GM19239 (cell line): ENCODE results near the gene ACYP1.

Source experiments
- DNase-seq: peaks from one replicate; pipeline ENCODE4 v3.0.0; 2011; ENCODE audit warnings: low spot score; ENCODE audit not compliant: insufficient read length
- FAIRE-seq: peaks from 2 replicates; lab custom pipeline; 2011; peaks lifted over from hg19 to GRCh38; lab: Jason Lieb, UNC

ACYP1 gene

GRCh38 chr14:75063491-75064204 lies at the start of gene ACYP1:
TSS of gene ACYP1 (minus strand) at chr14:75064024. CDS start at chr14:75063553, 471 bp downstream.
- DNase-seq (peak; percentile 74), FAIRE-seq (peak; percentile 83)

- no peak for DNase-seq
- FAIRE-seq, result no peak
Measured at GRCh38 chr14:75109877-75110276, 46.1 kb upstream of the ACYP1 start.

GRCh38 chr14:75107186-75107585 lies 43.4 kb upstream of the ACYP1 start:
- DNase-seq (no peak), FAIRE-seq (no peak)

DNA sequence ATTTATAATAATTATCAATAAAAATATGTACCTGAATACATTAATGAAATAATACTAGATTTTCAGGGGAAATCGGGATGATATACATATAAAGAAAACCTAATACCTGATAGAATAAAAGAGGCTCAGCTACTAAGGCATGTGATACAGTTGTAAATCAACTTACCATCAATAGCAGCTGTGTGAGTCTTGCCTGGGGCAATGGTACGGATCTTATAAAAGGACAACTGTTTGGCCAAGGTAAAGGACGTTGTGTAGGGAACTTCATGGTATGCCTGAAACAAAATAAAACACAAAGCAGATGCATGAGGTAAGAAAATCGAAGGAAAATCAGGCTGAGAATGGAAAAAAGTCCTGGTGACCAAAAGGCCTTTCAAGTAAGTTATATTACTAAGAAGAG lies 37.7 kb upstream of the ACYP1 start:
- FAIRE-seq, result no peak

GRCh38 chr14:75098682-75099081 lies 34.9 kb upstream of the ACYP1 start:
- DNase-seq (no peak), FAIRE-seq (no peak)

More for the DNA sequence above, 37.7 kb upstream of the ACYP1 start:
- no peak for DNase-seq

GRCh38 chr14:75098212-75098611 lies 34.4 kb upstream of the ACYP1 start:
- no peak for DNase-seq
- FAIRE-seq, result no peak

- DNase-seq, result no peak
- FAIRE-seq, result no peak
Measured at GRCh38 chr14:75096959-75097358, 33.1 kb upstream of the ACYP1 start.

GRCh38 chr14:75095690-75096089 lies 31.9 kb upstream of the ACYP1 start:
- no peak for DNase-seq
- no peak for FAIRE-seq

DNA sequence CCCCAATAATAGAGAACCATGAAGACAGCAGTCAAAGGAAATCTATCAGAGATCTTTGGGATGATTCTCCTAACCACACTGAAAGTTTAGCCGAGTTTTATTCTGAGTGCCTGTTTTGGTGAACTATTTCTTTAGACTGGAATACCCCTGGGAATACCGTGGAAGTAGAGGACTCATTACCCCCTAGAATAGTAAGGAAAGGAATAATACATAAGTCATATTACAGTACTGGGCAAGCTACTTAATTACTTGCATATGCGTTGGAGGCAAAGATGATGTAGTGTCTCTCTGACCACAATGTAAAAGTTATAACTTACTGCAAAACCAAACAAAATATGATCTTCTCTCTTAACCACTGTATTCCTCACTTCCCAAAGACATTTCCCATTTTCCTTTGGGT lies 31.1 kb upstream of the ACYP1 start:
- no peak for FAIRE-seq
- no peak for DNase-seq

DNA sequence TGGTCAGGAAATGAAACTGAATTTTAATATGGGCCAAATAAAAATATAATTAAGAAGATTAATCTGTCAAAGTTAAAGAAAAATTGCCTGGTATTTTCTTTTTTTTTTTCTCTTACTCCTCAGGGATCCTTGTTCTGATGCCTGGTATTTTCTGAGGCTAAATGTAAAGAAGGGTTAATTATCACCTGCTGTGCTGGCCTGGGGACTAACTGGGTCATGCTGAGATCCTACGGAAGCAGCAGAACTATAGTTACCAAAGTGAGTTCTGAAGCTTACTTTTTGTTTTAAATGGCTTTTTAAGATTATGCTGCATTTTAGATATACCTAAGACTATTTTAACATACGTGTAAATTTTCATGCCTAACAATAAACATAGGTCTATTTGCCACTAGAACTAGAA lies 28.9 kb upstream of the ACYP1 start:
- FAIRE-seq, result no peak

DNA sequence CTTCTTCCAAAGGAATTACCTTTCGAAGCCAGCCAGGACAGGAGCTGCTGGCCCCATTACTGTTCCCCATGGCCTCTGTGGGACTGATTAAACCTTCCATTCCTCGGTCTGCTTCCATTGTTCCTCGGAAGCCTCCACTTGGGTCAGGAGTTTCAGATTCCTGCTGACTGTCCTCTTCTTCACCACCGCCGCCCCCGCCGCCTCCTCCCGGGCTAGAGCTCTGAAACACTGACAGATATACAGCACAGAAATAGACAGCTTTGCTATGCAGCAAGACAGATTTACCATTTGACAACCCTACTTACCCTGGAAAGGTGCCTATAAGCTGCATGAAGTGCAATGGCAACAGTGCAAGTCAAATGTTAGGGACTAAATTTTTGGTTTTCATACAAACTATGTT lies 27.4 kb upstream of the ACYP1 start:
- DNase-seq, result no peak
- FAIRE-seq, result no peak

More for the DNA sequence above, 28.9 kb upstream of the ACYP1 start:
- no peak for DNase-seq

GRCh38 chr14:75090353-75090752 lies 26.5 kb upstream of the ACYP1 start:
- no peak for DNase-seq
- no peak for FAIRE-seq

DNA sequence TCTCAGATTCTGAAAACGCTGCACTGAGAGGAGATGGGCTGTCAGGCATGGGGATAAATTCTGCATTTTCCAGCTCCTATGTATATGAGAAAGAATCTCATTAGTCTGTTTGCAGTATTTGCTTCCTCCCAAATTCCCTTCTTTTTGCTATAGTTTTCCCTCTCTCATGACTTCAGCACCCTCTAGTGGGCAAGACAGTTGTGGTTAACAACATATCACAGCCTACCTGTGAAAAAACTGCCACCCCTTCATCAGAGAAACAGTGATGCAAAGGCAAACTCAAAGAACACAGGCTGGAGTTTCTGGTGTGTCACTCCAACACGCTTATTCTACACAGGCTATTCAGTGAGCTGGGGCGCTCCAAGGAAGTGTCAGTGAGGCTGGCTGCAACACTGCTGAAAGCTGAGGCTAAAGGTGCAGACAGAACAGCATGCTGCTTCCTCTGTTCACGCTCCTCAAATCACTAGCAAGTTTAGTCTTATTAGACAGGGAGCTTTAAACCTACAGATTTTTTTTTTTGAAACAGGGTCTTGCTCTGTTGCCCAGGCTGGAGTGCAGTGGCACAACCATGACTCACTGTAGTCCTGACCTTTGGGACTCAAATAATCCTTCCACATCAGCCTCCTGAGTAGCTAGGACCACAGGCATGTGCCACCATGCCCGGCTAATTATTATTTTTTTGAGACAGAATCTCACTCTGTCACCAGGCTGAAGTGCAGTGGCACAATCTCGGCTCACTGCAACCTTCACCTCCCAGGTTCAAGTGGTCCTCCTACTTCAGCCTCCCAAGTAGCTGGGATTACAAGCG lies 24.9 kb upstream of the ACYP1 start:
- peak; percentile 18 for FAIRE-seq
- DNase-seq, result peak; percentile 29

DNA sequence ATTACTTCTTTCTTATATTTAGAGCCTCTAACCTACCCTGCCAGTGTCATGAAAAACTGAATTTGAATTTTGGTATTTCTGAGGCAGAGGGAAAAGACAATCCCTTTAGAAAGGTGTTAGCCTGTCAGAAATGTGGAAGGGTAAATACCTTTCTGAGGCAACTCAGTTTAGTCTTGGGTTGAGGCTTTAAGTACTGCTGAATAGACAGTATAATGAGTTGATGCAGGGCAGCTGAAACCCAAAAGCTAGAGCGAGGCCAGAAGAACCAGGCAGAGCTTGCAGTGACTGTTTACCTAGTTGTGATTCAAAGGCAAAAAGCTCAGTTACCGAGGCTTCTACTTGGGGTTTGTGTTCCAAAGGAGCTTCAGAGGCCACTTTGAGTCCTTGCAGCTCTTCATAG lies 24.3 kb upstream of the ACYP1 start:
- DNase-seq (no peak), FAIRE-seq (no peak)

DNA sequence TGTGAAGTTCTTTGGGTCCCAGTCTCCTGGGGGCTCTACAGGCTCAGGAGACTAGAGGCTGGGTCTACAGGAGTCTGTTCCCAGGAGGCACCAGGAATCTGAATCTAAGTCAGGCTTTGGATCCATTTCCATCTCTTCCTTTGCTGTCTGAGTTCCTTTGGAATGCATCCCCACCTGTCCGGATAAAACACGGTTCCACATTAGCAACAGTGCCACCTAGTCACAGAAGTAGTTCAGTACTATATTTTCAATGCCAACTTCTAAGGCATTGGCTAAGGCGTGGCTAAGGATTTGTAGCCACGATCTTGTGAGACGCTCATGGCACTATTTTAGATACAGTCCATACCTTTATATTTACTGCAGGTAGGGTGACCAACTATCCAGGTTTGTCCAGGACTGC lies 20.7 kb upstream of the ACYP1 start:
- DNase-seq (no peak), FAIRE-seq (no peak)

DNA sequence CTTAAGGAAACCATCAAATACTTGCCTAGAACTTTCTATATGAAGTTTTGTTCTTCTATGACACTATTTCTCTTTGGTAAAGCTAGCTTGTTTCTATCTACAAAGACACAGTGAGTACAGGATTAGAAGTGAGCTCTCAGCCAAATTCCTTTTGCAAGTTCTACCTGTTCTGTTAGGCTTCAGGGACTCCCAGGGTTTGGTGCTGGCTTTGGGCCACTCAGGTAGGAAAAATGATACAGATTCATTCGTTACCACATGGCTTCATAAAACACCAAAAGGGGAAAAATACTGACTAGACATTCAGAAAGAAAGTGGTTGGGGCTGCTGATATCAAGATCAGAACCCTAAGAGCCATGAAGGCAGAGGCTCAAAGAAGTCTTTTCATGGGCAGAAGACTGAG lies 19.4 kb upstream of the ACYP1 start:
- FAIRE-seq (no peak), DNase-seq (no peak)

DNA sequence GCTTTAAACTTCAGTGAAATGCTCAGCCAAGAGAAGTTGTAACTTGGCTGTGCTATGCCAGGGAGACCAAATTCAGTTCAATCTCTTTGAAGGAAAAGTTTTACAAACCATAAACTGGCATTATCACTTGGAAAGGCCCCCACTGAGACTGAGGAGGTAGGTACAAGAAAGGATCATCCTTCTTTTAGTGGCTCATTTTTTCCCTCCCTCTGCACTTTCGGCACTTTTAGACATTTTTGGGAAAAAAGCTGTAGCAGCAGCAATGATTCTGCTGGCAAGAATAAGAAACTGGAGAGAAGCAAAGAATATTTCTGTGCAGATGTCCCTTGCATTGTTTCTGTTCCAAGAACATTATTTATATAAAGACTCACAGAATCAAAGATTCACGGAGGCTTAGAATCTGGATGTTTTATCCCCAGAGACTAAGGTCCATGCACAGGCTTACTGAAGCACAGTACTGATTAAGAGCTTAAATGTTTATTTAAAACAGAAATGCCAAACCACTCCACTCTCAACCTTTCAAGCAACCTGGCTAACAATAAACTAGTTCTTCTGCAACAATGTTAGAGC lies 17.9 kb upstream of the ACYP1 start:
- DNase-seq (no peak), FAIRE-seq (no peak)

DNA sequence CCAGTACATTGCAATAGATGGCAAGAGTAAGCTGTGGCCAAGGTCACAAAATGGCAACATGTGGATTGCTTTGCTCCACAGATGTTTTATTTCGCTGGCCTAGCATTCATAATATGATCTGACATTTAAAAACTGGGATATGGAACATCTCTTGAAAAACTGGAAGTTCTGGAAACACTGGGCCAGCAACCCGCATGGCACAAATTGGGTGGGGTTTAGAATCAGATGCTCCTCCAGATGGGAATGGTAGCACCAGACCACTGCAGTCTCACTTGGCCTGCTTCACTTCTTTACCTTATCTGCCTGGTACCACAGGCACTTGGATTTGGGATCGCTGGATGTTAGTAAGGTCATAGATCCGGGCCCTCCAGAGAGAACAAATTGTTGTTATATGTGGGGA lies 15.7 kb upstream of the ACYP1 start:
- FAIRE-seq, result no peak

DNA sequence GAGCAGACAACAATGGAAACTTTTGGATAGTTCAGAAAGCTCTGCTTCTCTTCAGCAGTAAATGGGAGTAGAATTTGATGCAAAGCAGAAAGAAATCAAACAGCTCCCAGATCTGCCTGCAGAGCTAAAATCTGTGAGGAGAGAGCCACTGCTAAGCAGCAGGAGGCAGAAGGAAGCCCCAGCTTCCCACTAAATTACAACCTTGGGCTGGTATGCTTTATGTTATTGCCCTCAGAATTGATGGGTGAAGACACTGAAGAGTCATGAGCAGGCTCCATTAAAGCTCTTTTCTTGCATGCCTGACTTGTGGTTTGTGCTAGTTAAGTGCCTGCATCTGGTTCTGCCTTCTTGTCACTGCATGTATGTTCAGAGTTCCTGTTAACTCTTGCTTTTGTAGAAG lies 14.0 kb upstream of the ACYP1 start:
- no peak for FAIRE-seq
- no peak for DNase-seq

More for the DNA sequence above, 15.7 kb upstream of the ACYP1 start:
- no peak for DNase-seq

DNA sequence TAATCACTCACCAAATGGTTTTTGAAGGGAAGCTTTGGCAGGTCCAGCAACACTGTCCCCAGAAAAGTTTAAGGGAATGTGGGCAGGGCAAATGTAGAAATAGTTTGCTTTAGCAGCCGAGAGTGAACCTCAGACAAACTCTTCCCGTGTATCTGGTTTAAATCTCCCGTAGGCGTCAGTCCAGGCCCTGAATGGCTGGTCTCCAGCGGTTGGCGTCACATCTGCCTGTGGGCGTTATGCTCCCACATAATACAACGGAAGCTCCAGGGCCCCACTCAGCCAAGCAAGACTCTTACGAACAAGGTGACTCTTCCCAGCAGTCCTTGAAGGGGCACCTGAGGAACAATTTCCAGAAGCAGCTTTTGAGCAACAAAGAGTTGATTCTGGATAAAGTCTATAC lies 6.6 kb upstream of the ACYP1 start:
- DNase-seq (no peak), FAIRE-seq (no peak)

DNA sequence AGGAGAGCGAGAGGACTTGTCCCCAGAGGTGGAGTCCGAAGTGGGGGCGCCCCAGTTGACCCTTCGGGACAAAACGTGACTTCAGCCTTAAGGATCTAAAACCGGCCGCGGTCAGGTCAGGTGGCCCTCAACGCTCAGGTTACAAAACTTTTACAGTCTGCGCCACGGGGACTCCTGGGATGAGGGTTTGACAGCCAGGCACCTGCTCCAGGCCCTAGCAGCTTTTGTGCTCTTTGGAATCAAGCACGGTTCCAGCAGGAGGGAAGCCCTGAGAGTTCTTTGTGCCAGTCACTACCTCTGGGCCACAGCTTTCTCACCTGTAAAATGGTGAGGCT lies 6.0 kb upstream of the ACYP1 start:
- no peak for DNase-seq

More for the DNA sequence above, 6.0 kb upstream of the ACYP1 start:
- no peak for FAIRE-seq
